ENCODE data around the gene SDK1. TPM values are rescaled to one million over a fixed set of nuclear protein-coding genes. Genes with fewer than 3 reads are reported as not detected.
A peak's percentile ranks its signal among the peaks of the same experiment; 100 is the strongest.

SDK1 gene
- total and polyA plus RNA-seq, 4 donors: 10.4 to 11.6 (median 11.0) TPM

GRCh38 chr7:3866277-3866676 is 565.2 kb downstream of the SDK1 start:
- 90% methylated on average over 5 of the region's 5 CpGs for WGBS (ENCODE audit: insufficient coverage)
- Histone ChIP-seq H3K9me3 (ENCODE audit: control insufficient read depth, insufficient read depth, low read length) (peaks cover 1% of the 10 kb centered on the region), H3K27ac (ENCODE audit: low read depth, low read length) (no peak overlapping the region), H3K4me3 (ENCODE audit: low read depth, low read length) (no peak overlapping the region), H3K4me1 (ENCODE audit: control insufficient read depth, insufficient read depth, low read length) (no peaks in the 10 kb centered on the region), H3K27me3 (ENCODE audit: control insufficient read depth, insufficient read depth, low read length) (no peaks in the 10 kb centered on the region), H3K36me3 (ENCODE audit: control insufficient read depth, insufficient read depth, low read length) (no peaks in the 10 kb centered on the region)
- DNase-seq (ENCODE audit: low read depth in 4 of 6, low spot score in 6 of 6): no peak

GRCh38 chr7:3867863-3868262 is 566.8 kb downstream of the SDK1 start:
- Histone ChIP-seq H3K27ac (ENCODE audit: low read depth, low read length) (no peak overlapping the region), H3K4me3 (ENCODE audit: low read depth, low read length) (no peak overlapping the region), H3K27me3 (ENCODE audit: control insufficient read depth, insufficient read depth, low read length) (no peaks in the 10 kb centered on the region), H3K9me3 (ENCODE audit: control insufficient read depth, insufficient read depth, low read length) (peaks cover 5% of the 10 kb centered on the region), H3K36me3 (ENCODE audit: control insufficient read depth, insufficient read depth, low read length) (no peaks in the 10 kb centered on the region), H3K4me1 (ENCODE audit: control insufficient read depth, insufficient read depth, low read length) (no peaks in the 10 kb centered on the region)
- no peak for DNase-seq (ENCODE audit: low read depth in 4 of 6, low spot score in 6 of 6)
- WGBS (ENCODE audit: insufficient coverage): 83% methylated on average over 1 of the region's 5 CpGs

GRCh38 chr7:3879355-3880075 is 578.5 kb downstream of the SDK1 start:
- peak in 2 of 6 donors; percentile 40 to 86 for DNase-seq (ENCODE audit: low read depth in 4 of 6, low spot score in 6 of 6)
- Histone ChIP-seq H3K27ac (ENCODE audit: low read depth, low read length) (no peak overlapping the region), H3K36me3 (ENCODE audit: control insufficient read depth, insufficient read depth, low read length) (no peaks in the 10 kb centered on the region), H3K4me1 (ENCODE audit: control insufficient read depth, insufficient read depth, low read length) (peaks cover 12% of the 10 kb centered on the region), H3K9me3 (ENCODE audit: control insufficient read depth, insufficient read depth, low read length) (no peaks in the 10 kb centered on the region), H3K27me3 (ENCODE audit: control insufficient read depth, insufficient read depth, low read length) (no peaks in the 10 kb centered on the region), H3K4me3 (ENCODE audit: low read depth, low read length) (no peak overlapping the region)
- 33% methylated on average over 7 of the region's 14 CpGs for WGBS (ENCODE audit: insufficient coverage)

- WGBS (ENCODE audit: insufficient coverage): 76% methylated on average over 22 of the region's 26 CpGs
These were observed 579.4 kb downstream of the SDK1 start for GRCh38 chr7:3880228-3880987.

GRCh38 chr7:3882782-3883181 is 581.7 kb downstream of the SDK1 start:
- 80% methylated on average over 2 of the region's 5 CpGs for WGBS (ENCODE audit: insufficient coverage)
- peaks cover 12% of the 10 kb centered on the region for H3K4me1 ChIP-seq (ENCODE audit: control insufficient read depth, insufficient read depth, low read length)
- H3K27me3 ChIP-seq (ENCODE audit: control insufficient read depth, insufficient read depth, low read length): no peaks in the 10 kb centered on the region

More at GRCh38 chr7:3880228-3880987, 579.4 kb downstream of the SDK1 start:
- H3K4me3 ChIP-seq (ENCODE audit: low read depth, low read length): no peak overlapping the region
- no peaks in the 10 kb centered on the region for H3K9me3 ChIP-seq (ENCODE audit: control insufficient read depth, insufficient read depth, low read length)
- H3K27ac ChIP-seq (ENCODE audit: low read depth, low read length): no peak overlapping the region
- no peaks in the 10 kb centered on the region for H3K27me3 ChIP-seq (ENCODE audit: control insufficient read depth, insufficient read depth, low read length)
- no peaks in the 10 kb centered on the region for H3K36me3 ChIP-seq (ENCODE audit: control insufficient read depth, insufficient read depth, low read length)
- DNase-seq (ENCODE audit: low read depth in 4 of 6, low spot score in 6 of 6): peak in 1 of 6 donors; percentile 30
- peaks cover 12% of the 10 kb centered on the region for H3K4me1 ChIP-seq (ENCODE audit: control insufficient read depth, insufficient read depth, low read length)

GRCh38 chr7:3884543-3884942 is 583.5 kb downstream of the SDK1 start:
- Histone ChIP-seq H3K36me3 (ENCODE audit: control insufficient read depth, insufficient read depth, low read length) (no peaks in the 10 kb centered on the region), H3K9me3 (ENCODE audit: control insufficient read depth, insufficient read depth, low read length) (no peaks in the 10 kb centered on the region), H3K27ac (ENCODE audit: low read depth, low read length) (no peak overlapping the region), H3K4me3 (ENCODE audit: low read depth, low read length) (no peak overlapping the region), H3K4me1 (ENCODE audit: control insufficient read depth, insufficient read depth, low read length) (peaks cover 8% of the 10 kb centered on the region), H3K27me3 (ENCODE audit: control insufficient read depth, insufficient read depth, low read length) (no peaks in the 10 kb centered on the region)
- 90% methylated on average over 3 of the region's 6 CpGs for WGBS (ENCODE audit: insufficient coverage)
- no peak for DNase-seq (ENCODE audit: low read depth in 4 of 6, low spot score in 6 of 6)

More at GRCh38 chr7:3882782-3883181, 581.7 kb downstream of the SDK1 start:
- H3K36me3 ChIP-seq (ENCODE audit: control insufficient read depth, insufficient read depth, low read length): no peaks in the 10 kb centered on the region
- no peak overlapping the region for H3K27ac ChIP-seq (ENCODE audit: low read depth, low read length)
- DNase-seq (ENCODE audit: low read depth in 4 of 6, low spot score in 6 of 6): peak in 1 of 6 donors; percentile 50
- H3K9me3 ChIP-seq (ENCODE audit: control insufficient read depth, insufficient read depth, low read length): no peaks in the 10 kb centered on the region
- H3K4me3 ChIP-seq (ENCODE audit: low read depth, low read length): no peak overlapping the region

GRCh38 chr7:3887096-3887690 is 586.1 kb downstream of the SDK1 start:
- H3K27ac ChIP-seq (ENCODE audit: low read depth, low read length): no peak overlapping the region
- H3K4me1 ChIP-seq (ENCODE audit: control insufficient read depth, insufficient read depth, low read length): peaks cover 2% of the 10 kb centered on the region
- 84% methylated on average over 3 of the region's 4 CpGs for WGBS (ENCODE audit: insufficient coverage)
- peak in 1 of 6 donors; percentile 71 for DNase-seq (ENCODE audit: low read depth in 4 of 6, low spot score in 6 of 6)
- no peaks in the 10 kb centered on the region for H3K9me3 ChIP-seq (ENCODE audit: control insufficient read depth, insufficient read depth, low read length)
- no peaks in the 10 kb centered on the region for H3K27me3 ChIP-seq (ENCODE audit: control insufficient read depth, insufficient read depth, low read length)
- H3K4me3 ChIP-seq (ENCODE audit: low read depth, low read length): no peak overlapping the region
- H3K36me3 ChIP-seq (ENCODE audit: control insufficient read depth, insufficient read depth, low read length): no peaks in the 10 kb centered on the region

GRCh38 chr7:3888096-3888495 is 587.0 kb downstream of the SDK1 start:
- H3K4me1 ChIP-seq (ENCODE audit: control insufficient read depth, insufficient read depth, low read length): peaks cover 12% of the 10 kb centered on the region
- no peaks in the 10 kb centered on the region for H3K27me3 ChIP-seq (ENCODE audit: control insufficient read depth, insufficient read depth, low read length)
- 79% methylated on average over 5 of the region's 8 CpGs for WGBS (ENCODE audit: insufficient coverage)
- H3K36me3 ChIP-seq (ENCODE audit: control insufficient read depth, insufficient read depth, low read length): no peaks in the 10 kb centered on the region
- H3K4me3 ChIP-seq (ENCODE audit: low read depth, low read length): no peak overlapping the region
- H3K27ac ChIP-seq (ENCODE audit: low read depth, low read length): no peak overlapping the region
- H3K9me3 ChIP-seq (ENCODE audit: control insufficient read depth, insufficient read depth, low read length): no peaks in the 10 kb centered on the region
- peak in 1 of 6 donors; percentile 53 for DNase-seq (ENCODE audit: low read depth in 4 of 6, low spot score in 6 of 6)

GRCh38 chr7:3892157-3892556 is 591.1 kb downstream of the SDK1 start:
- peak in 2 of 6 donors; percentile 79 to 94 for DNase-seq (ENCODE audit: low read depth in 4 of 6, low spot score in 6 of 6)
- Histone ChIP-seq H3K4me3 (ENCODE audit: low read depth, low read length) (no peak overlapping the region), H3K36me3 (ENCODE audit: control insufficient read depth, insufficient read depth, low read length) (no peaks in the 10 kb centered on the region), H3K9me3 (ENCODE audit: control insufficient read depth, insufficient read depth, low read length) (no peaks in the 10 kb centered on the region), H3K27ac (ENCODE audit: low read depth, low read length) (no peak overlapping the region), H3K27me3 (ENCODE audit: control insufficient read depth, insufficient read depth, low read length) (no peaks in the 10 kb centered on the region), H3K4me1 (ENCODE audit: control insufficient read depth, insufficient read depth, low read length) (peaks cover 16% of the 10 kb centered on the region)
- WGBS (ENCODE audit: insufficient coverage): 33% methylated on average over 7 of the region's 7 CpGs

Data from spinal cord (tissue), 10 donors.